HG03095 (cell line): ENCODE data around the gene TEDC2.
"Not testable (repeated sequence)": the region's sequence is repeated elsewhere in the genome, so short reads cannot be mapped to it uniquely, and the experiment has no call there.

Source experiments
- ATAC-seq: cut with Tn5 transposase; IDR thresholded peaks from one replicate; pipeline ENCODE4 v1.9.1; 2021; ENCODE audit warnings: moderate library complexity; ENCODE audit not compliant: unreplicated experiment

Gene TEDC2, protein sequence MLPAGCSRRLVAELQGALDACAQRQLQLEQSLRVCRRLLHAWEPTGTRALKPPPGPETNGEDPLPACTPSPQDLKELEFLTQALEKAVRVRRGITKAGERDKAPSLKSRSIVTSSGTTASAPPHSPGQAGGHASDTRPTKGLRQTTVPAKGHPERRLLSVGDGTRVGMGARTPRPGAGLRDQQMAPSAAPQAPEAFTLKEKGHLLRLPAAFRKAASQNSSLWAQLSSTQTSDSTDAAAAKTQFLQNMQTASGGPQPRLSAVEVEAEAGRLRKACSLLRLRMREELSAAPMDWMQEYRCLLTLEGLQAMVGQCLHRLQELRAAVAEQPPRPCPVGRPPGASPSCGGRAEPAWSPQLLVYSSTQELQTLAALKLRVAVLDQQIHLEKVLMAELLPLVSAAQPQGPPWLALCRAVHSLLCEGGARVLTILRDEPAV

DNA sequence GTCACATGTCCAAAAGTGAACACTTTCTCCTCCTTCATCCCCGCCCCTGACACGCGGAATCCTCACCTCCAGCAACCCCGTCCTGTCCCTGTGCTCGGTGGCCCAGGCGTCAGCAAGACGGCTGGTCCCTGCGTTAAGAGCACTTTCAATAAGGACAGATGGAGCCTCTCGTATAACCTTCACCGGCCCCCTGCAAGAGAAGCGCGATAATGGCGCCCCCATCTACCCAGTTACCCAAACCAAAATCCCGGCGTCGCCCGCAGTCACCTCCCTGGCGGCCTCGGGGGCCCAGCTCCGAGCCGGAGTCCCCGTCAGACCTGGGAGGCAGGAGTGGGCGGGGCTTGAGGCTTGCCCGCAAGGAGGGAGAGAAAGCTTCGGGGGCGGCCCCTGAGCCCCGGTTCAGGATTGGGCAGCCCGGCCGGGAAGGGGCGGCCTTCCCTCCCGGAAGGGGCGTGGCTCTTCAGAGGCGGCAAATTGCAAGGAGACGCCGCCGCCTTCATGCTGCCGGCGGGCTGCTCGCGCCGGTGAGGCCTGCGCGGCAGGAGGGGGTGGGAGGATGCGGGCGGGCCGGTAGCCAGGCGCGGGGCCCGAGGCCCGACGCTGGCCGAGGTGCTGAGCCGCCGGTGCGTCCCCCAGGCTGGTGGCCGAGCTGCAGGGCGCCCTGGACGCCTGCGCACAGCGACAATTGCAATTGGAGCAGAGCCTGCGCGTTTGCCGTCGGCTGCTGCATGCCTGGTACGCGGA is at the start of gene TEDC2:
Gene TEDC2 (plus strand): TSS at position 463 of the 744 bp plus-strand sequence. CDS start 36 bp downstream, at position 499.
- ATAC-seq: peak; percentile 85

DNA sequence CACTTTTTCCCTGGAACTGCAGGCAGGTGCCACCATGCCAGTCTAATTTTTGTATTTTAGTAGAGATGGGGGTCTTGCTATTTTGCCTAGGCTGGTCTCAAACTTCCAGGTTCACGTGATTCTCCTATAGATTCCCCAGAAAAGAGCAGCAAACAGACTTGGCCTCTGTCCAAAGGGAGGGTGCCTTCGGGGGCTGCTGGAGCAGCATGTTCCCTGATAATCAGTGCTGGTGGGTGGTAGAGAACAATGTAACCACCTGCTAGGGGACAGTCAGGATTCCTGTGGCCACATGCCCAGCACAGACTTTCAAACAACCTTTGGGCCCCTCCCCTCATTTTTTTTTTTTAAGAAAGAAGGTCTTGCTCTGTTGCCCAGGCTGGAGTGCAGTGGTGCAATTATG is 44.8 kb upstream of the TEDC2 start:
- no peak for ATAC-seq

DNA sequence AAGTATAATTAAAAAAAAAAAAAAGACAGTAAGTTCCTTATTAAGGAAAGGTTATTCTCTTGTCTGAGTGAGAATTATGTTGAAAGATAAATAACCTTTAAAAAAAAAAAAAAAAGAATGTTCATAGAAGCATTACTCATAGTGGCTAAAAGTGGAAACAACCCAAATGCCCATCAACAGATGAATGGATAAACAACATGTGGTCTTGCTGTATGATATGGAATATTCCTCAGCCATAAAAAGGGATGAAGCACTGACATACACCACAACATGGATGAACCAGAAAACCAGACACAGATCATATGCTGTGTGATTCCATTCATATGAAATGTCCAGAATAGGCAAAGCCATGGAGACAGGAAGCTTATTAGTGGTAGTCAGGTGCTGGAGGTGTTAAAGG is 39.9 kb upstream of the TEDC2 start:
- ATAC-seq: no peak

DNA sequence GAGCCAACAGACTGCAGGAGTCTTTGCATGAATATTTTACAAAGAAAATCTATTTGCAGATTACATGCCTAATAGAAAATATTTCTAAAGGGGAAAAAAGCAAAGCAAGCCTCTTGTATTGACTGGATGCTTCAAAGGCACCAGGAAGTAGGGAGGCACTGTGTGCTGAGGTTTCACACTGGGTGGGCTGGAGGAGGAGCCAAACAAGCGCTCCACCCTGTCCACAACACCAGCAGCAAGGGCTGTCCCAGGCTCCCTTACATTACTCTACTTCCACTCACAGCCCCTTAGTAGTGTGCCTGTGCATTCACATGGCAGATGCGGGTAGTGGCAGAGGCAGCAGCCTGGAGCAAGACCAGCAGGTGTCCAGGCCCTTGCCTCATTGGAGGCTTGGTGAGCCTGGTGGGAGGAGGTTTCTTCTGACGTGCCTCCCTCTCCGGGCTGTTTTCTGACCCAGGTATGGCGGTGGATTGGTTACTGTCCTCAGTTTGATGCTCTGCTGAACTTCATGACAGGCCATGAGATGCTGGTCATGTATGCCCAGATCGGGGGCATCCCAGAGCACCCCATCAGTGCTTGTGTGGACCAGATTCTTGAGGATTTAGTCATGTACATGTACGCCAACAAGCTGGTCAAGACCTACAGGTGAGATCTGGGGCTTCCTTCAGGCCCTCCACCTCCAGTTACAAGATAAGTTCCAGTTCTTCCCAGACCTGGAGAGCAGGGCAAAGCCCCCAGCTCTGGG is 37.6 kb upstream of the TEDC2 start:
- no peak for ATAC-seq

DNA sequence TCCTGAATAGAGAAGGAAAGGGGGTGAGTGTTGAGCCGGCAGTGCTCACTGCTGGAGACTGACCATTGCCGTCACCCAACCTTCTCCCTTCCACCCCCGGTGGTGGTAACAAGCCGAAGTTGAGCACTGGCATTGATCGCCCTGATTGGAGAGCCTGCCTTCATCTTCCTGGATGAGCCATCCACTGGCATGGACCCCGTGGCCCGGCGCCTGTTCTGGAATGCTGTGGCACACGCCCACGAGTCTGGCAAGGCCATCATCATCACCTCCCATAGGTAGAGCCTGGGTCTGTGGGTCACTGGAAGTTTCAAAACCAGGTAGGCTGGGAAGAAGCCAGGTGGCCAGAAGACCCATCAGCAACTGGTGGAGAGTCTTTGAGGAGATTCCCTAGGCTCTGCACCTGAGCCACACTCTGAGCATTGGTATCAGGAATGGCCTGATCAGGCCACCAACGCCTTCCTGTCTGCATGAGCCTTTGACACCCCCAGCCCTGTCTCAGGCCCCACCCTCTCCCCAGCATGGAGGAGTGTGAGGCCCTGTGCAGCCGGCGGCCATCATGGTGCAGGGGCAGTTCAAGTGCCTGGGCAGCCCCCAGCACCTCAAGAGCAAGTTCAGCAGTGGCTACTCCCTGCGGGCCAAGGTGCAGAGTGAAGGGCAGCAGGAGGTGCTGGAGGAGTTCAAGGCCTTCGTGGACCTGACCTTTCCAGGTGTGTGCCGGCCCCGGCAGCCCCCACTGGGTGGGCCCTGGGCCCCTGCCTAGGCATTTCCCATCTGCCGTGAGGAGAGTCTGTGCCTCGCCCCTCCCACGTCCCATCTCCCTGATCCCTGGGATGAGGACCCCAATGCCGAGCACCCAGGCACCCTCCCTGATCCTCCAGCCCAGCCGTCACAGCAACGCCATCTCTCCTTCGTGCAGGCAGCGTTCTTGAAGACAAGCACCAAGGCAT is 35.6 kb upstream of the TEDC2 start:
- ATAC-seq: no peak

DNA sequence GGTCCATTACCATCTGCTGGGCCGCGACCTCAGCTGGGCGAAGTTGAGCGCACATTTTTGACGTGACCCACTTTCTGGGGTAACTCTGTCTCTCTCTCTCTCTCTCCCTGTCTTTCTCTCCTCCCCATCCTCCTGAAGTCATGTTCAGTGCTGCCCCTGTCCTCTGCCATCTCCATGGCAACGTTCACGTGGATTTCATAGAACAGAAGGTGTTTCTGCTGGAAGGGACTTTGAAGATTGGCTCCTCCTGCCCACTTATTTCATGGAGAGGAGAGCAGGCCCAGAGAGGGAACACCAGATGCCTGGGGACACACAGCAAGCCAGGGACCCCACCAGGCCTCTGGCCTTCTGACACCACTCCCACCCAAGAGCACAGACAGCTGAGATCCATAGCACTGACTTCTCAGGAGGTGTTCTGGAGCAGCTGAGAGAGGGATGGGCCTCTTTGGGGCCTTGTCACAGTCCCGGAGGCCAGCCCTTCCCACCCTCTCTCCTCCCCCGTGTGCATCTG is 34.8 kb upstream of the TEDC2 start:
- ATAC-seq: no peak

DNA sequence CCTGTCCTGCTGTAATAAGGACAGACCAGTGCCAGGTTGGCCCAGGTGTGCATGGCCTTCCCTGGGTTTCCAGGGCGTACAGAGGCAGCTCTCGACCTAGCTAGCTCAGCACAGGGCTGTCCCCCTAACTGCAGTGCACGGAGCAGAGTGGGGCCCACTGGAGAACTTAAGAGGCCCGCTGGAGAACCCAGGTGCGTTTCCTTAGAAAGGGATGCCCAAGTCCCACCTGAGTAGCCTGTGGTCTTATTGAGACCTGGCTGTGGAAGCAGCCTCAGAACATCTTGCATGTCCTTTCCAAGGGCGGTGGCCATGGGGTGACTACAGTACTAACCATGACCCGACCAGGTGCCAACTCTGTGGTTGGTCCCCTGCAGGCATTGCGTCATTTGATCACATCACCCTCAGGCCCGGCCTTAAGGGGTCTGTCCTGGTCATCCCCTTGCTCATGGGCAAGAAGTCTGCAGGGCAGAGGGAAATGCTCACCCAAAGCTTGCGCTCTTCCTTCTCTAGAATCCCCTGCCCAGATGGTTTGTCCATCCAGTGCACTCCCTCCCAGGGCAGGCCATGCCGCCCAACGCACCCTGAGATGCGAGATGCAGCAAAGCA is 34.0 kb upstream of the TEDC2 start:
- ATAC-seq: no peak

DNA sequence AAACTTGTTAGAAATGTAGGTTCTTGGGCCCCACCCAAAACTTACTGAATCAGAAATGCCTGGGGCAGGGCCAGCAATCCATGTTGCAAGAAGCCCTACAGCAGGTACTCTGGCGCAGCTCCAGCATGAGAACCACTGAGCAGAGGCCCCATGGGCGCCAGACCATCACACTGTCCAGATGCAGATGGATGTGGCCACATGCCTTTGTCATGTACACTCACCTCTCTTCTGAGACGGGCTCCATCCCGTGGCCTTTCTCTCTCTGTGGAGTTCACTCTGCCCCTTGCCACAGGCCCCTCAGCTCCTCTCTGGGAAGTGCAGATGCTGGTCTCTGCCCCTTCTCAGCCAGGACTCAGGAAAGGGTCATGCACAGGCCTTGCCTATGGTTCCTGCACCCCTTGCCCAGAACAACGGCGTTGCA is 33.0 kb upstream of the TEDC2 start:
- no peak for ATAC-seq

DNA sequence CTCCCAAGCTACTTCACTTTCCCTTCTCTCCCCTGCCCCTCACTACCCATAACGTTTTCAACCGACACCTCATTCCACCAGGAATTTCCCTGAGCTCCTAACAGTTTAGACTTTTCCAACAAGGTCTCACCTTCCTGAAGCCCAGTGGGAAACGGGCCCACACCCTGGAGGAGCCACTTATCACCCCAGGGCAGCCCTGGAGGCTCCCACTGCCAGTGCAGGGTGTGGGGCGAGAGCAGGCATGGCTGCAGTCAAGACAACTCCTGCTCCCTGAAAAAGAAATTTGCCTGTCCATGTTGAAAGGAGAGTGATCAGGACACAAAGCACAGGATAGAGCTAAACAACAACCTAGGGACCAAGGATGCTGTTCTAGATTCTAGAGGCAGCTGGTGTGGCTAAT is 32.4 kb upstream of the TEDC2 start:
- ATAC-seq: no peak

DNA sequence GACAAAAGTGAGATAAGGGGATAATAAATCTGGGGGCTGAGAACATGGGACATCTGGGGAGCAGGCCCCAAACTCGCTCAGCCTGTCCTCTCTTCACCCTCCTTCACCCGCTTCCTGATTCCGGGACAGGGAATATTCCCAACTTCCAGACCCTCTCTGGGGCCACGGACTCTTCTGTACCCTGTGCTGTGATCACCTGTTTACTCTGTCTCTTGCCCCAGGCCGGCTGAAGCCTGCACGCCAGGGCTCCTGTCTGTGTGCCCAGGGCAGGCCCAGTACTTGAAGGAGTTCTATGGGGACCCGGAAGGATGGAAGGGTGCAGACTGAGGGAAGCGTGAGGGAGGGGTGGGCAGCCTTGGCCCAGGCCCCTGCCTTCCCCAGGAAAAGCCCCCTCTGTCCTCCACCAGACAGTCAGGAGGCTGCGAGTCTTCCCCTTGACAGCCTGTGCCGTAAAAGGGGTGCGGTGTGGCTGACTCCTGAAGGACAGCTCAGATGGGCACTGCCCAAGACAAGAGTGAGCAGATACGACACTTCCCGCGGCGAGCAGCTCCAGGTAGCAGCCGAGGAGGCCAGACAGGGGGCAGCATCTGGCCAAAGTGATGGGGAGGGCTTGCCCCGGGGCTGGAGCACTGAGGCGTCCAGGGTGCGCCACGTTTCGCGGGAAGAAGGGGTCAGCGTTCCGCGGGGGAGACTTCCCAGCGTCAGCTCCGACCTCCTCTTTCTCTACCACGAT is 31.7 kb upstream of the TEDC2 start:
- no peak for ATAC-seq

DNA sequence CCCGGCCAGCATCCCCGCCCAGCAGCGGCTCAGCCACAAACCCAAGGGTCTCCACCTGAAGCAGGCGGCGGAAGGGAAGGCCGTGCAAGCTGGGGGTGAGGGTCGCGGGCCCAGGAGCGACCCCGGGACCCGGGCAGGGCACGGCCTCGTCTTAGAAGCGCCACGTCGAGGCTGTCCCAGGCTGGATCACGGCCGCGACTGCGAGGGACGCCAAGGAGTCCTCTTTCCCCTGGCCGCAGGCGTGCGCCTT is 31.2 kb upstream of the TEDC2 start:
- ATAC-seq: no peak

DNA sequence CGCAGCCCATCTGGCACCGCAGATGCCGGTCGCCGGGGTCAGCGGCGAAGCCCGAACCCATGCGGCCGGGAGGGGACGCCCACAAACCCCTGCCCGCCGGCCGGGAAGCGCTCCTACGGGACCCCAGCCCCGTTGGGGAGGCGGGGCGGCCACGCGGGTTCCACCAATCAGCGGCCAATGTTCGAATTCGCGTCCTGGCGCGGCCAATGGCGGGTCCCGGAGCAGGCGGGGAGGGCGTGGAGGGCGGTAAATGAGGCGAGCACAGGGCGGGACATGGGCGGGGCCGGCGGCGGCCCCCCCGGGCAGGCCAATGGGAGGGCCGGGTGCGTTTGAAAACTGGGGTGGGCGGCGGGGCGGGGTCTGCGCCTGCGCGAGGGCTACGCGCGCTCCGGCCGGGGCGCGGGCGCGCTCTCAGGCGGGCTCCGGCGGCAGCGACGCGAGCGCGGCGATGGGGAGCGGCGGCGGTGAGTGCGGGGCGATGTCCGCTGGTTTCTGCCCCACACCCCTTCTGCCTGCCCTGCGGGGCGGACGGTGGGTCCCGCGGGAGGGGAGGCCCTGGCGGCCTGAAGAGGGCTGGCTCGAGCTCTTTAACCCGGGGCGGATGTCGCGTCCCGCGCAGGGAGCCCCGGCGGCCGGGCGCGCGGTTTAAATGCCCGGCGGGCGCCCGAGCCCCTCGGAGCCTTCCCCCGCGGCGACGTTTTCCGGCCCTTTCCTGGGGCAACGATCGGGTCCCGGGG is 30.7 kb upstream of the TEDC2 start, which contains the start of gene CCNF:
Gene CCNF (plus strand): TSS at position 414 of the 737 bp plus-strand sequence. CDS start 35 bp downstream, at position 449.
- peak; percentile 74 for ATAC-seq

DNA sequence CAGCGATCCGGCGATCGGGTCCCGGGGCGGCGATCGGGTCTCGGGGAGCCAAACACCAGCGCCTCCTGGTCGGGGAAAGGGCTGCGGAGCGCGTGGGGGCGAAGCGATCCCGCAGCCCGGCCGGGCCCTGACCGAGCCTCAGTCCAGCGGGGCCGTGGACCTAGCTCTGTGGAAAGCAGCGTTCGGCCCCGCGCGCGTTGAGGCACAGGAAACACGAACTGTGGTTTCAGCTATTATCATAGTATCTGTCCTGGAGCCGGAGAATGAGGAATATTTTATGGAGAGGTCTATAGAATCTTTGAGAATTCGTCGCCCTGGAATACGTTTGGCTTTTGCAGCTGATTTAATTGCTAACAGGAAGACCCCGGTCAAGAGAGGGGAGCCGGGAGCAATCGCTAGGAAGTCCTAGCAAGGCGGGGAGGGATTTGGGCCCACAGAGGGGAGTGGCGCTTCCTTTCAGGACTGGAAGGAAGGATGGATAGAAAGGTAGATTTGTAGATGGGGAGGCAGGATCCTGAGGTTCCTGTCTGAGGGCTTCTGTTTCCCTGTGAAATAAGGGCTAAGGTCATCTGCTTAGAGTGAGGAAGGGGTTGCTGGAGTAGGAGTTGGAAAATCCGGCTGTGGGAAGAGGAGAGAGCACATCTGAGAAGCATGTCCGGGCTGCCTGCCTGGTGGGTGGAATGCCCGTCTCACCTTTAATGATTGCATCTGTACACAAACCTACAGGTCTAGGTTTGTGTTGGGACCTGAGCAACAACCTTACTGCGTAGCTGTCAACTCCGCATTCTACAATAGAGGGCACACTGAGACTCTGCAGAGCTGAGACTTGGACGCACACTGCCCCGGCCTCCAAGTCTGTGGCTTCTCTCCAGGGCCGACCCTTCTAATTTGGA is 29.9 kb upstream of the TEDC2 start:
- no peak for ATAC-seq

DNA sequence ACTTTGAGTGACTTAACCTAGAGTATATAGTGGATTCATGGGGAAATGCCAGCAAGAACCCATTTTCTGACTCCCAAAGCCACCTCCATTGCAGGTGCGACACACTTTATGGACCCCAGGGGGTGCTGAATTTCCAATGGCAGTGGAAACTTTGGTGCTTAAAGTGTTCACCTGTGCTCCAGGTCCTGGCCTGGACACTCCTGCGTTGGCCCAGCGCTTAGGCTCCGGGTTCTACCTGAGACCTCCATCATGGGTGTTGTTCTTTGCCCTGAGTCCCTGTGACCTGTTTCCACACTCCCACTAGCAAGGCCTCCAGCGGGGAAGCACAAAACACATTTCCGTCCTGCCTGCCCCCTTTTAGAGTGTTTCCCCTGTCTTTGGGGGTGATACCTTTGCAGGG is 27.6 kb upstream of the TEDC2 start:
- ATAC-seq: no peak

DNA sequence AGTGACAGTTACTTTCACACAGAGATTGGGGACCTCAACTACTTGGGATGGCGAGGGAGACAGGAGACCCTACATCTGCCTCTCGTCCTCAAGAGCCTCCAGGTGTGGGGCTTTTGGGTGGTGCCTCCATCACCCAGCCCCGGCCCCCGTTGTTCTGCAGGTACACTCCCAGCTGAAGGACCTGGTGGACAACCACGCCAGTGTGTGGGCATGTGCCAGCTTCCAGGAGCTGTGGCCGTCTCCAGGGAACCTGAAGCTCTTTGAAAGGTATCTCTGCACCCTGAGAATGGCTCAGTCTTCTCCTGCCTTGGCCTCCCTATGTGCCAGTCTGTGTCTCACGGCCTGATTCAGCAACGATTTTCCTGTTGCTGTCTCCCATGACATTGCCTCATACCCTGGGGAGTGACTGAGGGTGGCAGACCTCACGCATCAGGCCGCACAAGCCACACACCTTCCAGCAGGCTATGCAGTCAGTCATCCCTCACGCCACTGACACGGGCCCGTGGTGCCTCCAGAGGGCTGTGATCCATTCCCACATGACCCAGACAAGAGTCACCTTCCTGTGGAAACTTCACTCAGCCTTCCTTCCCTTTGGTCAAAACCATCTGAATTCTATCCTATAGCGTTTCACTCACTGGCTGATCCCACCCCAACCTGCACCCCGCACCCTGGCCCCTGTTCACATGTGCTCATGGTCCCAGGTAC is 27.0 kb upstream of the TEDC2 start:
- no peak for ATAC-seq

DNA sequence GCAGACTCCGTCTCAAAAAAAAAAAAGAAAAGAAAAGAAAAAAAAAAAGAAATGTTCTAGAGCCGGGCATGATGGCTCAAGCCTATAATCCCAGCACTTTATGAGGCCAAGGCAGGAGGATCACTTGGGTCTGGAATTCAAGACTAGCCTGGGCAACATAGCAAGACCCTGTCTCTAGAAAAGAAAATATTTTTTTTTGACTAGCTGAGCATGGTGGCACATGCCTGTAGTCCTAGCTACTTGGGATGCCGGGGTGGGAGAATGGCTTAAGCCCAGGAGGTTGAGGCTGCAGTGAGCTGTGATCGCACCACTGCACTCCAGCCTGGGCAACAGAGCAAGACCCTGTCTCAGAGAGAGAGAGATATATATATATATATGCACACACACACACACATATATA is 24.7 kb upstream of the TEDC2 start:
- ATAC-seq: not testable (repeated sequence)

DNA sequence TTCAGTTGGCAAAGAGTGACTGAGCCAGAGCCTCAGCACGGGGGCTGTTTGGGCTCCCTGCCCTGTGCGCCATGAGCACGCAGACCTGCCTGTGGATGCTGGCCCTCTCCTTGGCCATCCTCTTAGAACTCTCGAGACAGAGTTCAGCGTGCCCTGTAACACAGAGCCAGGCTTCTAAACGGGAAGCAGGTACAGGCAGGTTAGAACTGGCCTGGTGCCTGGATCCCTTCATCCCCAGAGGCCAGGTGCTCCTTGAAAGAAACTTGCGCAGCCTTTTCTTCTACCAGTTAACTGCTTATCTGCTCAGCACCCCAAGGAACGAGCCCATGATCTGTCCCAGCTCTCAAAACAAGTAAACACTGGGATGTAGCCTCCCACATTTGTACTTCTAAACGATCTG is 23.8 kb upstream of the TEDC2 start:
- no peak for ATAC-seq
